Measurements from ENCODE around the gene SGO2.
"Not testable (repeated sequence)": the region's sequence is repeated elsewhere in the genome, so short reads cannot be mapped to it uniquely, and the experiment has no call there.

SGO2 gene

GRCh38 chr2:200538139-200538538 lies 12.1 kb downstream of the SGO2 start:
- H3K36me3 ChIP-seq (replicated peaks): no peaks in the 10 kb centered on the region
- TF ChIP-seq, protein P1, sequence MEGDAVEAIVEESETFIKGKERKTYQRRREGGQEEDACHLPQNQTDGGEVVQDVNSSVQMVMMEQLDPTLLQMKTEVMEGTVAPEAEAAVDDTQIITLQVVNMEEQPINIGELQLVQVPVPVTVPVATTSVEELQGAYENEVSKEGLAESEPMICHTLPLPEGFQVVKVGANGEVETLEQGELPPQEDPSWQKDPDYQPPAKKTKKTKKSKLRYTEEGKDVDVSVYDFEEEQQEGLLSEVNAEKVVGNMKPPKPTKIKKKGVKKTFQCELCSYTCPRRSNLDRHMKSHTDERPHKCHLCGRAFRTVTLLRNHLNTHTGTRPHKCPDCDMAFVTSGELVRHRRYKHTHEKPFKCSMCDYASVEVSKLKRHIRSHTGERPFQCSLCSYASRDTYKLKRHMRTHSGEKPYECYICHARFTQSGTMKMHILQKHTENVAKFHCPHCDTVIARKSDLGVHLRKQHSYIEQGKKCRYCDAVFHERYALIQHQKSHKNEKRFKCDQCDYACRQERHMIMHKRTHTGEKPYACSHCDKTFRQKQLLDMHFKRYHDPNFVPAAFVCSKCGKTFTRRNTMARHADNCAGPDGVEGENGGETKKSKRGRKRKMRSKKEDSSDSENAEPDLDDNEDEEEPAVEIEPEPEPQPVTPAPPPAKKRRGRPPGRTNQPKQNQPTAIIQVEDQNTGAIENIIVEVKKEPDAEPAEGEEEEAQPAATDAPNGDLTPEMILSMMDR (IDR thresholded peaks at IDR 0.05; ENCODE audit: low read depth, low read length, missing control alignments): no peak
- no peak overlapping the region for H3K27ac ChIP-seq
- DNase-seq: no peak
- in situ Hi-C loops (cut with HindIII; ENCODE audit: low pct_ligation_motif_present, low sequenced_read_pairs): no loop called here
- H3K4me3 ChIP-seq (ENCODE audit: low read depth, low read length): no peak overlapping the region
- no peaks in the 10 kb centered on the region for H3K27me3 ChIP-seq (replicated peaks)

DNA sequence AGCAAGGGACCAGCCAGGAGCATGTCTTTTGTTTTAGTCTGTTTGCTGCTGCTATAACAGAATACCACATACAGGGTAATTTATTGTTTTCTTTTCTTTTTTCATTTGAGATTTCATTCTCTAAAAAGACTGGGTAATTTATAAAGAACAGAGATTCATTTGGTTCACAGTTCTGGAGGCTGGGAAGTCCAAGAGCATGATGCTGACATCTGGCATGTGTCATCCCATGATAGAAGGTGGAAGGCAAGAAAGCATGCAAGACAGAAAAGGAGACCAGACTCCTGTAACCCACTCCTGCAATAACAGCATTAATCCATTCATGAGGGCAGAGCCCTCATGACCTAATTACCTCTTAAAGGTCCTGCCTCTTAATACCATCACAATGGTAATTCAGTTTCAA lies 14.8 kb downstream of the SGO2 start:
- no peak for DNase-seq
- Histone ChIP-seq H3K36me3 (replicated peaks) (no peaks in the 10 kb centered on the region), H3K27me3 (replicated peaks) (no peaks in the 10 kb centered on the region), H3K27ac (no peak overlapping the region), H3K4me3 (ENCODE audit: low read depth, low read length) (no peak overlapping the region)
- in situ Hi-C loops (cut with HindIII; ENCODE audit: low pct_ligation_motif_present, low sequenced_read_pairs): no loop called here
- TF ChIP-seq, protein P1 (IDR thresholded peaks at IDR 0.05; ENCODE audit: low read depth, low read length, missing control alignments): no peak

GRCh38 chr2:200566596-200566995 lies 40.6 kb downstream of the SGO2 start:
- H3K27ac ChIP-seq; H3K27me3 ChIP-seq (replicated peaks); DNase-seq; H3K36me3 ChIP-seq (replicated peaks); H3K4me3 ChIP-seq (ENCODE audit: low read depth, low read length); in situ Hi-C loops (cut with HindIII; ENCODE audit: low pct_ligation_motif_present, low sequenced_read_pairs): not testable (repeated sequence)

GRCh38 chr2:200567932-200568331 lies 41.9 kb downstream of the SGO2 start:
- Histone ChIP-seq H3K36me3 (replicated peaks) (no peaks in the 10 kb centered on the region), H3K4me3 (ENCODE audit: low read depth, low read length) (no peak overlapping the region), H3K27ac (no peak overlapping the region), H3K27me3 (replicated peaks) (no peaks in the 10 kb centered on the region)
- in situ Hi-C loops (cut with HindIII; ENCODE audit: low pct_ligation_motif_present, low sequenced_read_pairs): no loop called here
- TF ChIP-seq, protein P1 (IDR thresholded peaks at IDR 0.05; ENCODE audit: low read depth, low read length, missing control alignments): no peak
- DNase-seq: no peak

DNA sequence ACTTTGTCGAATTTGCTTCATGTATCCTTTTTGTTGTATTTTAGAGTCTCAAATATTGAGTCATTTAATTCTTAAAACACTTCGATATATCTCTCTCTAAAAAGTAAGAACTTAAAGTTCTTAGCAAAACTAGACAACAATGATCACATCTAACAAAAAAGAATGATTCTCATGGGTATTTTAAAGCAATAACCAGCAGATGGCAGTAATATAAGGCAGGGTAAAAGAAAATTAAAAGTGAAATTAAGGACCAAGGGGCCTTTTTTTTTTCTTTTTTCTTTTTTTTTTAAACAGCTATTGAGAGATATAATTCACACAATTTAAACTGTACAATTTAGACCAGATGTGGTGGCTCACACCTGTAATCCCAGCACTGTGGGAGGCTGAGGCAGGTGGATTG lies 50.0 kb downstream of the SGO2 start:
- Histone ChIP-seq H3K36me3 (replicated peaks) (no peaks in the 10 kb centered on the region), H3K27me3 (replicated peaks) (no peaks in the 10 kb centered on the region), H3K27ac (no peak overlapping the region), H3K4me3 (ENCODE audit: low read depth, low read length) (no peak overlapping the region)
- in situ Hi-C loops (cut with HindIII; ENCODE audit: low pct_ligation_motif_present, low sequenced_read_pairs): no loop called here
- TF ChIP-seq, protein P1 (IDR thresholded peaks at IDR 0.05; ENCODE audit: low read depth, low read length, missing control alignments): peak; percentile 8
- no peak for DNase-seq

- no peak for DNase-seq
- no peak overlapping the region for H3K27ac ChIP-seq
- TF ChIP-seq, protein P1 (IDR thresholded peaks at IDR 0.05; ENCODE audit: low read depth, low read length, missing control alignments): peak; percentile 8
- H3K27me3 ChIP-seq (replicated peaks): no peaks in the 10 kb centered on the region
- no peaks in the 10 kb centered on the region for H3K36me3 ChIP-seq (replicated peaks)
- no peak overlapping the region for H3K4me3 ChIP-seq (ENCODE audit: low read depth, low read length)
- in situ Hi-C loops (cut with HindIII; ENCODE audit: low pct_ligation_motif_present, low sequenced_read_pairs): no loop called here
Measured at GRCh38 chr2:200577027-200577426, 51.0 kb downstream of the SGO2 start.
